Adrenal gland (tissue), 12 donors: ENCODE measurements around the gene OLIG1. TPM values are rescaled to one million over a fixed set of nuclear protein-coding genes. Genes with fewer than 3 reads are reported as not detected.

ENCODE experiments used
- DNase-seq, 7 donors: peaks; one replicate each; pipeline ENCODE4 v3.0.0-alpha.2; 2019 to 2020
- H3K27ac ChIP-seq, 5 donors: fragments of 200-600 bp; sonication (generic) in 4 of 5; 1 replicate in 3 of 5; 2 replicates in 2 of 5; pipeline versions ENCODE4 v1.5.1 to v1.8.0; 2016 to 2020; ENCODE audit warnings: mild to moderate bottlenecking in 1 of 5
- H3K27me3 ChIP-seq: fragments of 200-600 bp; 2 replicates; pipeline ENCODE4 v1.8.0; 2021
- H3K36me3 ChIP-seq, 2 donors: fragments of 200-600 bp; replicated peaks in 1 of 2; 1 replicate in 1 of 2; 2 replicates in 1 of 2; pipeline versions ENCODE4 v1.5.1 to v1.8.0; 2018 to 2022
- H3K4me1 ChIP-seq, 2 donors: fragments of 200-600 bp; replicated peaks in 1 of 2; 1 replicate in 1 of 2; 2 replicates in 1 of 2; pipeline versions ENCODE4 v1.5.1 to v1.8.0; 2018 to 2021
- H3K4me3 ChIP-seq, 4 donors: fragments of 200-600 bp; sonication (generic) in 3 of 4; one replicate each; pipeline ENCODE4 v1.5.1; 2016 to 2018
- H3K9me3 ChIP-seq, 3 donors: fragments of 200-600 bp; sonication (generic) in 1 of 3; replicated peaks in 1 of 3; 1 replicate in 2 of 3; 2 replicates in 1 of 3; pipeline versions ENCODE4 v1.5.1 to v1.8.0; 2016 to 2021
- CTCF ChIP-seq, 6 experiments: fragments of 450-650 bp in 4 of 6; fragments of 200-600 bp in 2 of 6; sonication (generic) in 1 of 6; IDR thresholded peaks; 1 replicate in 5 of 6; 2 replicates in 1 of 6; pipeline versions ENCODE4 v1.5.1 to v1.8.0; 2016 to 2021; ENCODE audit warnings: antibody characterized with exemption in 6 of 6, mild to moderate bottlenecking in 2 of 6, moderate library complexity in 1 of 6
- POLR2A ChIP-seq, 2 donors: fragments of 450-650 bp; IDR thresholded peaks; one replicate each; pipeline ENCODE4 v1.6.1; 2017; ENCODE audit warnings: antibody characterized with exemption in 2 of 2, mild to moderate bottlenecking in 2 of 2, moderate library complexity in 1 of 2
- WGBS, 4 donors: extraction: QIAGEN DNeasy Blood & Tissue Kit in 2 of 4; methylation state at CpG; one replicate each; pipeline versions ENCODE4 v1.1.5 to v1.1.7; 2013 to 2017; 5-methylcytosine and 5-hydroxymethylcytosine counted together
- intact Hi-C, 2 donors: fragments of 100-400 bp; cut with DNase I; formaldehyde crosslinking; loops; one replicate each; pipeline versions ENCODE4 v1.14.1 to v1.15.0; 2022 to 2023
- polyA plus RNA-seq, 3 donors: library from polyadenylated mRNA; stranded (reverse); fragments of 200-250 nt in 2 of 3; fragments of 350-450 nt in 1 of 3; fragmentation: Illumina TruSeq in 1 of 3; extraction: RNeasy Lipid Tissue Mini Kit (QIAGEN cat#74804) in 1 of 3; gene quantifications; one replicate each; pipeline ENCODE4 v1.2.3, GENCODE V29; 2013 to 2014
- total RNA-seq, 9 donors: library from RNA; depleted of rRNA in 4 of 9; stranded (reverse); fragments of >200 nt in 4 of 9; fragments of 120-200 nt in 1 of 9; fragmentation: NEBNext Ultra II Directional in 1 of 9; extraction: Animal tissue kit (Norgen Biotek cat#: 25700) in 1 of 9; gene quantifications; one replicate each; pipeline versions ENCODE4 v1.1.0 to v1.2.4, GENCODE V29; 2013 to 2023
- donor health status: healthy with polysubstance abuse.
- donor health status: Bipolar disorder and iron deficiency.
- donor health status: DM: yes; HTN: yes; CAD: no.
- donor health status: DM: no; HTN: no; CAD: no.
- donor health status: DM: no; HTN: no; CAD: no.
- donor health status: DM: yes; HTN: yes; CAD: no.

The OLIG1 gene
- total and polyA plus RNA-seq, 12 donors: 0.11 to 1.8 (median 0.50) TPM; not detected in 9

GRCh38 chr21:33069243-33069642 lies 698 bp upstream of the OLIG1 start:
- TF ChIP-seq CTCF (IDR thresholded peaks at IDR 0.05): no peak
- no peak for TF ChIP-seq POLR2A (IDR thresholded peaks at IDR 0.05)

GRCh38 chr21:33069645-33069993 lies 322 bp upstream of the OLIG1 start:
- peaks cover 14 to 15% of the 10 kb centered on the region in 2 donors for H3K4me1 ChIP-seq
- no peaks in the 10 kb centered on the region for H3K36me3 ChIP-seq
- no peak for DNase-seq
- H3K9me3 ChIP-seq: no peaks in the 10 kb centered on the region
- no peak overlapping the region for H3K27ac ChIP-seq
- WGBS, 4 donors: 3 to 14% (median 6%) methylated on average over 4 to 11 of the region's 11 CpGs
- H3K27me3 ChIP-seq: peaks cover 79% of the 10 kb centered on the region
- TF ChIP-seq CTCF (IDR thresholded peaks at IDR 0.05) (no peak), POLR2A (IDR thresholded peaks at IDR 0.05) (no peak)
- peak overlapping the region in 1 of 4 donors; percentile 53 for H3K4me3 ChIP-seq
- intact Hi-C loops: no loop called here

More at GRCh38 chr21:33069243-33069642, 698 bp upstream of the OLIG1 start:
- intact Hi-C loops: no loop called here
- WGBS, 4 donors: 55 to 73% (median 62%) methylated on average over 5 of the region's 5 CpGs
- peaks cover 78% of the 10 kb centered on the region for H3K27me3 ChIP-seq
- H3K36me3 ChIP-seq: no peaks in the 10 kb centered on the region
- no peak overlapping the region for H3K4me3 ChIP-seq
- DNase-seq: no peak
- peaks cover 14 to 15% of the 10 kb centered on the region in 2 donors for H3K4me1 ChIP-seq
- no peak overlapping the region for H3K27ac ChIP-seq
- H3K9me3 ChIP-seq: no peaks in the 10 kb centered on the region

- Histone ChIP-seq H3K4me1 (peaks cover 14 to 15% of the 10 kb centered on the region in 2 donors), H3K4me3 (peak overlapping the region in 1 of 4 donors; percentile 53), H3K27me3 (peaks cover 84% of the 10 kb centered on the region), H3K27ac (no peak overlapping the region), H3K36me3 (no peaks in the 10 kb centered on the region), H3K9me3 (no peaks in the 10 kb centered on the region)
- no peak for TF ChIP-seq CTCF (IDR thresholded peaks at IDR 0.05)
- TF ChIP-seq POLR2A (IDR thresholded peaks at IDR 0.05): no peak
- intact Hi-C loops: no loop called here
- DNase-seq: no peak
- 0 to 2% (median 1%) methylated on average over 1 to 44 of the region's 44 CpGs for WGBS, 4 donors
Observed at GRCh38 chr21:33070744-33070997, 730 bp downstream of the OLIG1 start.

- Histone ChIP-seq H3K27ac (no peak overlapping the region), H3K9me3 (no peaks in the 10 kb centered on the region), H3K36me3 (no peaks in the 10 kb centered on the region), H3K4me1 (peaks cover 14 to 15% of the 10 kb centered on the region in 2 donors), H3K27me3 (peaks cover 86% of the 10 kb centered on the region), H3K4me3 (peak overlapping the region in 2 of 4 donors; percentile 21 to 53)
- 0 to 5% (median 2%) methylated on average over 6 to 69 of the region's 69 CpGs for WGBS, 4 donors
- intact Hi-C loops: no loop called here
- DNase-seq: no peak
- TF ChIP-seq POLR2A (IDR thresholded peaks at IDR 0.05): no peak
- TF ChIP-seq CTCF (IDR thresholded peaks at IDR 0.05): no peak
Observed at GRCh38 chr21:33070998-33071769, 1.2 kb downstream of the OLIG1 start.
